Measurements from ENCODE around the gene SLC17A4.

GRCh38 chr6:25731721-25732120 lies 22.8 kb upstream of the SLC17A4 start:
- TF ChIP-seq CTCF (IDR thresholded peaks at IDR 0.05 in 2 of 3, conservative IDR thresholded peaks at IDR 0.05 in 1 of 3; ENCODE audit: control insufficient read depth in 2 of 3, extremely low read depth in 1 of 3, insufficient read depth in 1 of 3, low read depth in 3 of 3, low read length in 3 of 3) (no peak), BMI1 (IDR thresholded peaks at IDR 0.05; ENCODE audit: borderline replicate concordance) (no peak), USF2 (IDR thresholded peaks at IDR 0.05; ENCODE audit: borderline replicate concordance, low read depth, low read length) (no peak), ZSCAN29 (IDR thresholded peaks at IDR 0.05) (no peak), ATF3 (IDR thresholded peaks at IDR 0.05; ENCODE audit: borderline replicate concordance, extremely low read depth, low read depth, low read length) (no peak), SIX5 (IDR thresholded peaks at IDR 0.05; ENCODE audit: low read depth, low read length, severe bottlenecking) (no peak), POLR2A (IDR thresholded peaks at IDR 0.05; ENCODE audit: low read depth, low read length) (no peak)

Measured in GM12878 (cell line).